Activated CD8-positive, alpha-beta memory T cell treated with anti-CD3 and anti-CD28 coated beads, Interleukin-2, amount 50 U/mL, for 48 hours (primary cell): ENCODE data around the gene AGBL5.

Experiments used
- DNase-seq: peaks from one replicate; pipeline ENCODE4 v3.0.0-alpha.2; 2020

AGBL5 gene

GRCh38 chr2:27080140-27080469 is 28.6 kb downstream of the AGBL5 start:
- DNase-seq: no peak

GRCh38 chr2:27080603-27080936 is 29.1 kb downstream of the AGBL5 start:
- no peak for DNase-seq

- DNase-seq: no peak
Measured at GRCh38 chr2:27081984-27082772, 30.7 kb downstream of the AGBL5 start.

GRCh38 chr2:27082773-27083409 is 31.4 kb downstream of the AGBL5 start:
- DNase-seq: no peak

GRCh38 chr2:27083410-27084296 is 32.2 kb downstream of the AGBL5 start:
- DNase-seq: no peak

GRCh38 chr2:27084297-27085061 is 33.0 kb downstream of the AGBL5 start:
- no peak for DNase-seq

- no peak for DNase-seq
Measured at GRCh38 chr2:27085062-27085672, 33.7 kb downstream of the AGBL5 start.

GRCh38 chr2:27085673-27086089 is 34.2 kb downstream of the AGBL5 start:
- peak; percentile 77 for DNase-seq

GRCh38 chr2:27086090-27086723 is 34.7 kb downstream of the AGBL5 start:
- DNase-seq: peak; percentile 100

GRCh38 chr2:27086724-27087593 is 35.5 kb downstream of the AGBL5 start, which contains the start of gene KHK:
Gene KHK, plus strand, starts transcription at chr2:27086772. Its CDS starts 488 bp downstream, at chr2:27087260.
- DNase-seq: peak; percentile 66

GRCh38 chr2:27087823-27088410 is 36.4 kb downstream of the AGBL5 start:
- DNase-seq: no peak

- no peak for DNase-seq
Measured at GRCh38 chr2:27088634-27089033, 37.2 kb downstream of the AGBL5 start.

- DNase-seq: no peak
Measured at GRCh38 chr2:27089111-27089954, 37.9 kb downstream of the AGBL5 start.

- DNase-seq: no peak
Measured at GRCh38 chr2:27091746-27092695, 40.6 kb downstream of the AGBL5 start.

GRCh38 chr2:27092696-27093429 is 41.4 kb downstream of the AGBL5 start:
- no peak for DNase-seq

- DNase-seq: no peak
Measured at GRCh38 chr2:27093430-27094352, 42.2 kb downstream of the AGBL5 start.
